HG03196 (cell line): ENCODE data around the gene LRRC7.

ENCODE experiments used
- ATAC-seq: cut with Tn5 transposase; IDR thresholded peaks from one replicate; pipeline ENCODE4 v1.9.1; 2021; ENCODE audit not compliant: unreplicated experiment

Gene LRRC7

GRCh38 chr1:69765951-69766350 lies 198.2 kb downstream of the LRRC7 start:
- ATAC-seq: no peak

- no peak for ATAC-seq
Measured at GRCh38 chr1:69766431-69767180, 198.9 kb downstream of the LRRC7 start.

GRCh38 chr1:69776555-69776954 lies 208.8 kb downstream of the LRRC7 start:
- ATAC-seq: no peak

GRCh38 chr1:69777423-69777822 lies 209.7 kb downstream of the LRRC7 start:
- no peak for ATAC-seq

GRCh38 chr1:69777971-69778370 lies 210.2 kb downstream of the LRRC7 start:
- no peak for ATAC-seq

- ATAC-seq: no peak
Measured at GRCh38 chr1:69787151-69787550, 219.4 kb downstream of the LRRC7 start.

GRCh38 chr1:69791311-69791710 lies 223.6 kb downstream of the LRRC7 start:
- no peak for ATAC-seq

GRCh38 chr1:69794831-69795230 lies 227.1 kb downstream of the LRRC7 start:
- ATAC-seq: no peak

GRCh38 chr1:69814926-69815325 lies 247.2 kb downstream of the LRRC7 start:
- ATAC-seq: no peak

GRCh38 chr1:69824932-69825331 lies 257.2 kb downstream of the LRRC7 start:
- ATAC-seq: no peak

- ATAC-seq: no peak
Measured at GRCh38 chr1:69827732-69828131, 260.0 kb downstream of the LRRC7 start.

- no peak for ATAC-seq
Measured at GRCh38 chr1:69833536-69833935, 265.8 kb downstream of the LRRC7 start.

- no peak for ATAC-seq
Measured at GRCh38 chr1:69834336-69834735, 266.6 kb downstream of the LRRC7 start.

GRCh38 chr1:69835955-69836354 lies 268.2 kb downstream of the LRRC7 start:
- no peak for ATAC-seq

GRCh38 chr1:69836971-69837636 lies 269.4 kb downstream of the LRRC7 start:
- ATAC-seq: no peak

- no peak for ATAC-seq
Measured at GRCh38 chr1:69842326-69842725, 274.6 kb downstream of the LRRC7 start.

- no peak for ATAC-seq
Measured at GRCh38 chr1:69845655-69846054, 277.9 kb downstream of the LRRC7 start.

- ATAC-seq: no peak
Measured at GRCh38 chr1:69846267-69846666, 278.5 kb downstream of the LRRC7 start.

GRCh38 chr1:69847670-69848069 lies 279.9 kb downstream of the LRRC7 start:
- no peak for ATAC-seq

- ATAC-seq: no peak
Measured at GRCh38 chr1:69852151-69852550, 284.4 kb downstream of the LRRC7 start.

- ATAC-seq: no peak
Measured at GRCh38 chr1:69852706-69853105, 285.0 kb downstream of the LRRC7 start.

- no peak for ATAC-seq
Measured at GRCh38 chr1:69858534-69858933, 290.8 kb downstream of the LRRC7 start.

GRCh38 chr1:69861641-69862040 lies 293.9 kb downstream of the LRRC7 start:
- ATAC-seq: no peak
